Mammary epithelial cell (primary cell): ENCODE measurements around the gene ALKBH8.

Experiments
- CTCF ChIP-seq, 2 donors: IDR thresholded peaks in 1 of 2; conservative IDR thresholded peaks in 1 of 2; 2 replicates each; pipeline ENCODE4 v1.5.1; 2011 to 2012; ENCODE audit warnings: inconsistent platforms in 2 of 2, low read length in 2 of 2, mild to moderate bottlenecking in 2 of 2, control low read depth in 1 of 2, low read depth in 1 of 2; ENCODE audit not compliant: insufficient read depth in 1 of 2; ENCODE audit errors: extremely low read depth in 1 of 2
- EZH2 ChIP-seq: IDR thresholded peaks from 2 replicates; pipeline ENCODE4 v1.6.1; 2012; ENCODE audit warnings: low read length, inconsistent platforms, borderline replicate concordance

- TF ChIP-seq CTCF (conservative IDR thresholded peaks at IDR 0.05 in 1 of 2, IDR thresholded peaks at IDR 0.05 in 1 of 2; ENCODE audit: extremely low read depth in 1 of 2, insufficient read depth in 1 of 2, low read depth in 1 of 2, low read length in 2 of 2): no peak
- no peak for TF ChIP-seq EZH2
Observed at GRCh38 chr11:107494055-107494454, 71.5 kb downstream of the ALKBH8 start.
